ENCODE measurements around the gene ETV6.

ETV6 gene

DNA sequence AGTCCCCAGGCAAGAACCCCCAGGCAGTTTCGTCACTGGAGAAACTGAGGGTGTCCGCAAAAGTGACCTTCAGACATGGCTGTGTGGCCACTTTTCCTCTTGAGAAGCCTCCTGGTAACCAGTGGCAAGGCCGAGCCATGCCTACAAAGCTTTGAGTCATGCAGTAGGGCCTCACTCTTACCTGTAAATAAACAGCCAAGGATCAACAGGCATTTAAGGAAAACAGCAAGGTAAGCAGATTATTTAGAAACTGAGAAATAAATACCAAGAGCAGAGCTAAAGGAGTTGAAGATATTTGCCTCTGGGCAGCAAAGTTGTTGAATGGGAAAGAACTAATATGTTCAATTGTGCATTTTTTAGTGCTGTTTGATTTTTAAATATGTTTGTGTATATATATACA, 280.2 kb downstream of the ETV6 start:
- Histone ChIP-seq H3K4me1 (ENCODE audit: control insufficient read depth, insufficient read depth, low read length) (peaks cover 4% of the 10 kb centered on the region; the same call in 1 of the 2 replicates), H3K4me3 (ENCODE audit: low read depth, low read length) (no peak overlapping the region), H3K27ac (ENCODE audit: low read depth, low read length) (no peak overlapping the region), H3K9ac (ENCODE audit: low read length) (no peak overlapping the region), H3K27me3 (ENCODE audit: control insufficient read depth, insufficient read depth, low read length) (no peaks in the 10 kb centered on the region), H3K9me3 (ENCODE audit: control insufficient read depth, insufficient read depth, low read depth, low read length) (no peaks in the 10 kb centered on the region), H3K36me3 (ENCODE audit: control insufficient read depth, insufficient read depth, low read length) (no peaks in the 10 kb centered on the region)

DNA sequence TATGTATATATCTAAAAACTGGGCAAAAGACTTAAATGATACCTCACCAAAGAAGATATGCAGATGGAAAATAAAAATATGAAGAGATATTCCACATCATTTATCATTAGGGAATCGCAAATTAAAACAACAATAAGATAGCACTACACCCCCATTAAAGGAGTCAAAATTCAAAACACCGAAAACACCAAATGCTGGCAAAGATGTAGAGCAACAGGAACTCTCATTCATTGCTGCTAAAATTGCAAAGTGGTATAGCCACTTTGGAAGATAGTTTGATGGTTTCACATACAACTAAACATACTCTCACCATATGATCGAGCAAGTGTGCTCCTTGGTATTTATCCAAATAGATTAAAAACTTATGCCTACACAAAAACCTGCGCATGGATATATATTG, 289.7 kb downstream of the ETV6 start:
- no peak overlapping the region for H3K27ac ChIP-seq (ENCODE audit: low read depth, low read length)
- H3K4me1 ChIP-seq (ENCODE audit: control insufficient read depth, insufficient read depth, low read length), result no peaks in the 10 kb centered on the region
- H3K27me3 ChIP-seq (ENCODE audit: control insufficient read depth, insufficient read depth, low read length), result no peaks in the 10 kb centered on the region
- no peak overlapping the region for H3K9ac ChIP-seq (ENCODE audit: low read length)
- no peaks in the 10 kb centered on the region for H3K36me3 ChIP-seq (ENCODE audit: control insufficient read depth, insufficient read depth, low read length)
- 0 out of 2 replicates have a peak, but pooled peaks cover 2% of the 10 kb centered on the region for H3K9me3 ChIP-seq (ENCODE audit: control insufficient read depth, insufficient read depth, low read depth, low read length)
- H3K4me3 ChIP-seq (ENCODE audit: low read depth, low read length), result no peak overlapping the region

DNA sequence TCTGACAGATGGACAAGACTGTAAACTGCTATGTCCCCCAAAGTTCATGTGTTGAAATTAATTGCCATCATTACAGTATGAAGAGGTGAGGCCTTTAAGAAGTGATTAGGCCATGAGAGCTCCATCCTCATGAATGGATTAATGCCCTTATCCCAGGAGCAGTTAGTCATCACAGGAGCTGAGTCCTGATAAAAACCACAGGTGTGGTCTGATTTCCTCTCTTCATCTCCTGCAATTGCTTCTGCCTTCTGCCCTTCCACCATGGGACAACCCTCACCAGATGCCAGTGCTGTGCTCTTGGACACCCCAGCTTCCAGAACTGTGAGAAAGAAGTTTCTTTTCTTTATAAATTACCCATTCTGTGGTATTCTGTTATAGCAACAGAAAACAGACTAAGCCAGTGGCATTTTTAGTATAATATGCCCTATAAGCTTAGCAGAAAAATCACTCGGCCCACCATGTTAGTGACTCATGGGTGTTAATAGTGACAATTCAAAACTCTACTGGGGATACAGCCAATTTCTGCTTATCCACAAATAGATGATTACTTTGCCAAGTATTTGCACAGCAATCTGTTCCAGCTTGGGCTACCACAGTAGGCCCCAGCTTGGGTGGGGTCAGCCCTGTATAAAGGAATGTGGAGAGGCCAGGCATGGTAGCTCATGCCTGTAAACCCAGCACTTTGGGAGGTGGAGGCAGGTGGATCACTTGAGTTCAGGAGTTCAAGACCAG, 292.3 kb downstream of the ETV6 start:
- no peaks in the 10 kb centered on the region for H3K36me3 ChIP-seq (ENCODE audit: control insufficient read depth, insufficient read depth, low read length)
- H3K4me3 ChIP-seq (ENCODE audit: low read depth, low read length), result no peak overlapping the region
- H3K27me3 ChIP-seq (ENCODE audit: control insufficient read depth, insufficient read depth, low read length), result no peaks in the 10 kb centered on the region
- H3K9ac ChIP-seq (ENCODE audit: low read length), result no peak overlapping the region
- peaks cover 4% of the 10 kb centered on the region; the same call in 1 of the 2 replicates for H3K9me3 ChIP-seq (ENCODE audit: control insufficient read depth, insufficient read depth, low read depth, low read length)
- H3K4me1 ChIP-seq (ENCODE audit: control insufficient read depth, insufficient read depth, low read length), result no peaks in the 10 kb centered on the region
- no peak overlapping the region for H3K27ac ChIP-seq (ENCODE audit: low read depth, low read length)

DNA sequence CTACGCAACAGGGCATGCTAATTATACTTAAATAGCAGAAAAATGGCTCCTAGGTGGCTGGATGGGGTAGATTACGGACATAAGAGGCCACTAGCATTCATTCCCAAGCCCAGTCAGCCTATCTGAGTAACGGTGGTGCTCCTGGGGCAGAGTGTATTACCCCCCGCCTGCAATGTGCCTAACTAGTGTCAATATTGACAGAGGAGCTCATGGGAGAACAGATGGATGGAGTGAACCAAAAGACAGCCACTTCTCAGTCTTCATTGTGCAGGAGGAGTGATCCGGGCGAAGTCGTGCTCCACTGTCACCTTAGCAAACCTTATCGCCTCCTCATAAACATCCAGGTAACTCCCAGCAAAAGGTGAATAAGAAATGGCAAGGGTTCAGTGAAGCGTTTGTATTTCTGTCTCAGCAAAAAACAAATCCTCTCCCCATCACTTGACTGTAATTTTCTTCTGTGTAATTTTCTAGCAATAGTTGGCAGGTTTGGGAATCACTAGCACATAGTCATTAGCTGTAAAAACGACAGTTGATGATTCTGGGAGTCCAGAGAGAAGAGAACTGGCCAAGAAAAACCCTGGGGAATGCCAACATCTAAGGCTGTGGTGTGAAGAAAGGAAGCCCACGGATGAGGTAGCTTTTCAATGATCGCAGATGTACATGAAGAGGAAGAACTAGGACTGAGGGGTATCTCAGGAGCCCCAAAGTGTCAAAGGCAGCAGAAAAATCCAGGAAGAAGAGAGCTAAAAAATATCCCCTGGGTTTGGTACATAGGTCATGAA, 294.6 kb downstream of the ETV6 start:
- no peak overlapping the region for H3K4me3 ChIP-seq (ENCODE audit: low read depth, low read length)
- no peak overlapping the region for H3K9ac ChIP-seq (ENCODE audit: low read length)
- peaks cover 9% of the 10 kb centered on the region for H3K9me3 ChIP-seq (ENCODE audit: control insufficient read depth, insufficient read depth, low read depth, low read length)
- H3K27ac ChIP-seq (ENCODE audit: low read depth, low read length), result no peak overlapping the region
- H3K36me3 ChIP-seq (ENCODE audit: control insufficient read depth, insufficient read depth, low read length), result no peaks in the 10 kb centered on the region
- no peaks in the 10 kb centered on the region for H3K27me3 ChIP-seq (ENCODE audit: control insufficient read depth, insufficient read depth, low read length)
- no peaks in the 10 kb centered on the region for H3K4me1 ChIP-seq (ENCODE audit: control insufficient read depth, insufficient read depth, low read length)

Measured in HUES6 (cell line).